ENCODE measurements around the gene FLOT1.
"Not testable (repeated sequence)": the region's sequence is repeated elsewhere in the genome, so short reads cannot be mapped to it uniquely, and the experiment has no call there.

Gene FLOT1

GRCh38 chr6:30767158-30767943 lies 24.9 kb upstream of the FLOT1 start:
- ChIA-PET CTCF (interaction anchor here (0.6 to 2.1 kb wide), 8 partner anchors 10 to 95 kb away, joined by 3 to 7 read pairs (median 4); partner anchors contain the start of gene DHX16), POLR2A (interaction anchor here (1.0 to 7.9 kb wide), 5 partner anchors 14 to 37 kb away, joined by 3 to 64 read pairs (median 37); partner anchors contain the start of genes FLOT1 and IER3)
- no peak overlapping the region for H3K27ac ChIP-seq (ENCODE audit: extremely low read depth, low read depth, low read length)
- H3K4me3 ChIP-seq (ENCODE audit: low read depth, low read length), result no peak overlapping the region
- TF ChIP-seq ZNF341 (tag by site-specific recombination; IDR thresholded peaks at IDR 0.05; ENCODE audit: low read depth) (no peak), ZNF335 (tag by site-specific recombination; conservative IDR thresholded peaks at IDR 0.05) (peak; percentile 33; the same call in 1 of the 2 replicates), KLF17 (tag by site-specific recombination; IDR thresholded peaks at IDR 0.05) (no peak), ZNF10 (tag by site-specific recombination; IDR thresholded peaks at IDR 0.05) (0 out of 2 replicates have a peak, but pooled peaks have one; percentile 28), ZNF121 (tag by site-specific recombination; IDR thresholded peaks at IDR 0.05) (peak; percentile 77), ZNF658 (tag by site-specific recombination; IDR thresholded peaks at IDR 0.05) (no peak)
- no peaks in the 10 kb centered on the region for H3K36me3 ChIP-seq (ENCODE audit: control insufficient read depth in 2 of 2, insufficient read depth in 1 of 2, low read length in 2 of 2)
- no peaks in the 10 kb centered on the region for H3K9me3 ChIP-seq (ENCODE audit: control insufficient read depth, insufficient read depth, low read depth, low read length)
- peaks cover 30% of the 10 kb centered on the region for H3K4me1 ChIP-seq (ENCODE audit: control insufficient read depth, insufficient read depth, low read length)

- Histone ChIP-seq H3K4me1 (ENCODE audit: control insufficient read depth, insufficient read depth, low read length) (peaks cover 30% of the 10 kb centered on the region), H3K36me3 (ENCODE audit: control insufficient read depth in 2 of 2, insufficient read depth in 1 of 2, low read length in 2 of 2) (no peaks in the 10 kb centered on the region), H3K27ac (ENCODE audit: extremely low read depth, low read depth, low read length) (no peak overlapping the region), H3K9me3 (ENCODE audit: control insufficient read depth, insufficient read depth, low read depth, low read length) (no peaks in the 10 kb centered on the region), H3K4me3 (ENCODE audit: low read depth, low read length) (no peak overlapping the region)
- TF ChIP-seq PRDM10 (tag by site-specific recombination; IDR thresholded peaks at IDR 0.05) (no peak), ZNF600 (tag by site-specific recombination; IDR thresholded peaks at IDR 0.05) (0 out of 2 replicates have a peak, but pooled peaks have one; percentile 50), PRDM1 (tag by site-specific recombination; IDR thresholded peaks at IDR 0.05) (0 out of 2 replicates have a peak, but pooled peaks have one; percentile 30)
- ChIA-PET CTCF (interaction anchor here (0.5 to 2.1 kb wide), 11 partner anchors 9 to 318 kb away, joined by 3 to 9 read pairs (median 4); partner anchors contain the start of gene DHX16), POLR2A (interaction anchor here (1.0 to 7.9 kb wide), 4 partner anchors 14 to 36 kb away, joined by 3 to 64 read pairs (median 23); partner anchors contain the start of genes FLOT1 and IER3)
Observed at GRCh38 chr6:30766461-30767157, 24.1 kb upstream of the FLOT1 start.

GRCh38 chr6:30765495-30765894 lies 23.0 kb upstream of the FLOT1 start:
- not testable (repeated sequence) for H3K36me3 ChIP-seq (ENCODE audit: control insufficient read depth in 2 of 2, insufficient read depth in 1 of 2, low read length in 2 of 2); H3K9me3 ChIP-seq (ENCODE audit: control insufficient read depth, insufficient read depth, low read depth, low read length); H3K4me3 ChIP-seq (ENCODE audit: low read depth, low read length); H3K27ac ChIP-seq (ENCODE audit: extremely low read depth, low read depth, low read length)
- peaks cover 30% of the 10 kb centered on the region for H3K4me1 ChIP-seq (ENCODE audit: control insufficient read depth, insufficient read depth, low read length)
- ChIA-PET POLR2A (interaction anchor here (1.9 to 4.2 kb wide), 2 partner anchors 13 to 22 kb away, joined by 9 to 37 read pairs; partner anchors contain the start of genes FLOT1 and IER3), CTCF (interaction anchor here (0.7 to 1.6 kb wide), 4 partner anchors 13 to 63 kb away, joined by 3 to 9 read pairs (median 4); no protein-coding TSS in a partner anchor)
